ENCODE data around the gene SLX1B.
A peak's percentile ranks its signal among the peaks of the same experiment; 100 is the strongest.
"Not testable (repeated sequence)": the region's sequence is repeated elsewhere in the genome, so short reads cannot be mapped to it uniquely, and the experiment has no call there.

SLX1B gene

GRCh38 chr16:29454269-29454668 lies at the start of gene SLX1B, which contains the start of gene BOLA2:
Gene SLX1B, plus strand, starts transcription at chr16:29454533.
Gene BOLA2, minus strand, starts transcription at chr16:29454351. Its CDS starts 98 bp downstream, at chr16:29454253.
- not testable (repeated sequence) for DNase-seq (ENCODE audit: low read depth in 2 of 2)

- peak; percentile 21 to 28 for DNase-seq (ENCODE audit: low read depth in 2 of 2)
Observed at GRCh38 chr16:29405249-29405648, 49.1 kb upstream of the SLX1B start.

GRCh38 chr16:29423587-29423986 lies 30.7 kb upstream of the SLX1B start:
- DNase-seq (ENCODE audit: low read depth in 2 of 2) = not testable (repeated sequence)

- DNase-seq (ENCODE audit: low read depth in 2 of 2) = not testable (repeated sequence)
Observed at GRCh38 chr16:29425390-29425789, 28.9 kb upstream of the SLX1B start.

- DNase-seq (ENCODE audit: low read depth in 2 of 2) = not testable (repeated sequence)
Observed at GRCh38 chr16:29453754-29454153, 579 bp upstream of the SLX1B start.

- not testable (repeated sequence) for DNase-seq (ENCODE audit: low read depth in 2 of 2)
Observed at GRCh38 chr16:29454828-29455227, 495 bp downstream of the SLX1B start.

- not testable (repeated sequence) for DNase-seq (ENCODE audit: low read depth in 2 of 2)
Observed at GRCh38 chr16:29457660-29458059, 3.3 kb downstream of the SLX1B start.

- DNase-seq (ENCODE audit: low read depth in 2 of 2) = not testable (repeated sequence)
Observed at GRCh38 chr16:29459706-29460646, 5.6 kb downstream of the SLX1B start, which contains the start of gene SULT1A4. Gene SULT1A4, plus strand, starts transcription at chr16:29459913. Its CDS starts 1,473 bp downstream, at chr16:29461386.

GRCh38 chr16:29460647-29461030 lies 6.3 kb downstream of the SLX1B start:
- not testable (repeated sequence) for DNase-seq (ENCODE audit: low read depth in 2 of 2)

GRCh38 chr16:29465985-29466824 lies 11.9 kb downstream of the SLX1B start:
- not testable (repeated sequence) for DNase-seq (ENCODE audit: low read depth in 2 of 2)

GRCh38 chr16:29466904-29467303 lies 12.6 kb downstream of the SLX1B start:
- DNase-seq (ENCODE audit: low read depth in 2 of 2) = not testable (repeated sequence)

GRCh38 chr16:29467654-29468366 lies 13.5 kb downstream of the SLX1B start:
- DNase-seq (ENCODE audit: low read depth in 2 of 2) = not testable (repeated sequence)

GRCh38 chr16:29469660-29470059 lies 15.3 kb downstream of the SLX1B start:
- DNase-seq (ENCODE audit: low read depth in 2 of 2) = not testable (repeated sequence)

GRCh38 chr16:29472065-29472464 lies 17.7 kb downstream of the SLX1B start:
- DNase-seq (ENCODE audit: low read depth in 2 of 2) = not testable (repeated sequence)

GRCh38 chr16:29482276-29482675 lies 27.9 kb downstream of the SLX1B start:
- DNase-seq (ENCODE audit: low read depth in 2 of 2) = not testable (repeated sequence)

GRCh38 chr16:29506308-29506707 lies 52.0 kb downstream of the SLX1B start, which contains the start of gene NPIPB12:
Gene NPIPB12, minus strand, starts transcription at chr16:29506408.
- DNase-seq (ENCODE audit: low read depth in 2 of 2) = not testable (repeated sequence)

All from fibroblast of skin of left quadriceps (primary cell).